Ovary (tissue), 3 donors: Measurements from ENCODE around the gene CETN3.

Experiments
- CTCF ChIP-seq, 3 donors: fragments of 450-650 bp in 2 of 3; fragments of 200-600 bp in 1 of 3; IDR thresholded peaks; one replicate each; pipeline versions ENCODE4 v1.5.1 to v1.8.0; 2016 to 2022; ENCODE audit warnings: antibody characterized with exemption in 3 of 3, mild to moderate bottlenecking in 1 of 3
- POLR2A ChIP-seq: fragments of 450-650 bp; IDR thresholded peaks from one replicate; pipeline ENCODE4 v1.6.1; 2017; ENCODE audit warnings: antibody characterized with exemption, mild to moderate bottlenecking, moderate library complexity
- donor health status: DM: no; HTN: no; CAD: no.

- TF ChIP-seq POLR2A, result no peak
- TF ChIP-seq CTCF (IDR thresholded peaks at IDR 0.05), result no peak
Observed at GRCh38 chr5:90390928-90391327, 18.6 kb downstream of the CETN3 start.
